HepG2 (cell line): Measurements from ENCODE around the gene PET100. TPM values are rescaled to one million over a fixed set of nuclear protein-coding genes. Genes with fewer than 3 reads are reported as not detected.

Source experiments
- ARID4A ChIP-seq: sonication (generic); formaldehyde crosslinking; IDR thresholded peaks from 2 replicates; pipeline ENCODE4 v1.5.0; 2020; ENCODE audit warnings: mild to moderate bottlenecking, missing genetic modification reagents, borderline replicate concordance
- MATR3 ChIP-seq: sonication (generic); formaldehyde crosslinking; IDR thresholded peaks from 2 replicates; pipeline ENCODE4 v1.4.0; 2020; ENCODE audit warnings: missing genetic modification reagents
- PHF8 ChIP-seq: sonication (generic); formaldehyde crosslinking; IDR thresholded peaks from 2 replicates; pipeline ENCODE4 v1.5.0; 2020; ENCODE audit warnings: missing genetic modification reagents
- ZBTB14 ChIP-seq: sonication (generic); formaldehyde crosslinking; IDR thresholded peaks from 2 replicates; pipeline ENCODE4 v1.4.0; 2020; ENCODE audit warnings: missing genetic modification reagents
- polyA plus RNA-seq, 8 experiments: library from polyadenylated mRNA; depleted of rRNA in 3 of 8; stranded (reverse) in 7 of 8; unstranded in 1 of 8; fragments of >200 nt; fragmentation: Illumina TruSeq in 4 of 8; extraction: Trizol in 4 of 8; gene quantifications; 2 replicates each; pipeline versions ENCODE4 v1.2.1 to v1.2.3, GENCODE V29; 2011 to 2016; ENCODE audit warnings: low read depth in 4 of 8, missing spikeins in 1 of 8, mixed read lengths in 1 of 8; ENCODE audit not compliant: insufficient read depth in 1 of 8
- total RNA-seq, 5 experiments: library from RNA; depleted of rRNA; stranded (reverse); fragments of >200 nt; fragmentation: Illumina TruSeq; extraction: Trizol; gene quantifications; 2 replicates each; pipeline ENCODE4 v1.2.3, GENCODE V29; 2016; ENCODE audit warnings: low read depth in 1 of 5
- TF ChIP-seq, protein P1 (sequence below): sonication (generic); formaldehyde crosslinking; IDR thresholded peaks from 2 replicates; pipeline ENCODE4 v1.8.1; 2023; ENCODE audit warnings: mild to moderate bottlenecking, missing genetic modification reagents
- TF ChIP-seq, protein P2 (sequence below): sonication (generic); formaldehyde crosslinking; IDR thresholded peaks from 2 replicates; pipeline ENCODE4 v1.4.0; 2020; ENCODE audit warnings: mild to moderate bottlenecking, missing genetic modification reagents
- TF ChIP-seq, protein P3 (sequence below): sonication (generic); formaldehyde crosslinking; IDR thresholded peaks from 2 replicates; pipeline ENCODE4 v1.4.0; 2020; ENCODE audit warnings: missing genetic modification reagents
- TF ChIP-seq, protein P4 (sequence below): sonication (generic); formaldehyde crosslinking; IDR thresholded peaks from 2 replicates; pipeline ENCODE4 v1.4.0; 2020; ENCODE audit warnings: missing genetic modification reagents
- TF ChIP-seq, protein P5 (sequence below): IDR thresholded peaks from 2 replicates; pipeline ENCODE4 v1.4.0; 2020; ENCODE audit warnings: mild to moderate bottlenecking, missing genetic modification reagents

Gene PET100
- total and polyA plus RNA-seq, 2 of the 13 experiments (the other 11 are each of a cell fraction or from before 2014, with no cell fraction given), result 22.3 to 66.5 TPM

DNA sequence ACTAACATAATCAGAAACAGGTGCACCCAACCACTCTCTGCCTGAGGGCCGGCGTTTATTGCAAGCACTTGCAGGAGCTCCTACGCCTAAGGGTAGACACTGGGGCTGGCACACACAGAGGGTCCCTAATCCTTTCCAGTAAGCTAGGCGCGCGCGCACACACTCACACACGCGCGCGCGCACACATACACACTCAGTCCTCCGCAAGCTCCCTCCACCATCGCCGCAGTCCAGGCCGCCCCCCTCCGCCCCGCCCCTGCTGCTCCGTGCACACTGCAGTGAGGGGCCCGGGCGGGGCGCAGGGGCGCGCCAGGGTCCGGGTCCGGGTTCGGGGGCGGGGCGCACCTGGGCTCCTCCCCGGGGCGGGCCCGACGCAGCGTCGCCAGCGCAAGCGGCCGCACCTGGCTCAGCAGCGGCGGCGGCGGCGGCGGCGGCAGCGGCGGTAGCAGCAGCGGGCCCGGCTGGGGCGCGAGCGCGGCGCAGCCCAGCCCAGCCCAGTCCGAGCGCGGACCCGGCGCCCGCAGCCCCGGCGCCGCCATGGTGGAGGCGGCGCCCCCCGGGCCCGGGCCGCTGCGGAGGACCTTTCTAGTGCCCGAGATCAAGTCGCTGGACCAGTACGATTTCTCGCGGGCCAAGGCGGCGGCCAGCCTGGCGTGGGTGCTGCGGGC is 34.0 kb upstream of the PET100 start, which contains the start of gene CAMSAP3 (continued):
- TF ChIP-seq ARID4A (CRISPR knock-in tag) (peak; percentile 30; the same call in 1 of the 2 replicates), PHF8 (peak; percentile 33), MATR3 (CRISPR knock-in tag) (no peak), ZBTB14 (CRISPR knock-in tag) (peak; percentile 88)
- TF ChIP-seq, protein P1, sequence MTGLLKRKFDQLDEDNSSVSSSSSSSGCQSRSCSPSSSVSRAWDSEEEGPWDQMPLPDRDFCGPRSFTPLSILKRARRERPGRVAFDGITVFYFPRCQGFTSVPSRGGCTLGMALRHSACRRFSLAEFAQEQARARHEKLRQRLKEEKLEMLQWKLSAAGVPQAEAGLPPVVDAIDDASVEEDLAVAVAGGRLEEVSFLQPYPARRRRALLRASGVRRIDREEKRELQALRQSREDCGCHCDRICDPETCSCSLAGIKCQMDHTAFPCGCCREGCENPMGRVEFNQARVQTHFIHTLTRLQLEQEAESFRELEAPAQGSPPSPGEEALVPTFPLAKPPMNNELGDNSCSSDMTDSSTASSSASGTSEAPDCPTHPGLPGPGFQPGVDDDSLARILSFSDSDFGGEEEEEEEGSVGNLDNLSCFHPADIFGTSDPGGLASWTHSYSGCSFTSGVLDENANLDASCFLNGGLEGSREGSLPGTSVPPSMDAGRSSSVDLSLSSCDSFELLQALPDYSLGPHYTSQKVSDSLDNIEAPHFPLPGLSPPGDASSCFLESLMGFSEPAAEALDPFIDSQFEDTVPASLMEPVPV (CRISPR knock-in tag), result no peak
- TF ChIP-seq, protein P2, sequence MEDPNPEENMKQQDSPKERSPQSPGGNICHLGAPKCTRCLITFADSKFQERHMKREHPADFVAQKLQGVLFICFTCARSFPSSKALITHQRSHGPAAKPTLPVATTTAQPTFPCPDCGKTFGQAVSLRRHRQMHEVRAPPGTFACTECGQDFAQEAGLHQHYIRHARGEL (CRISPR knock-in tag), result no peak
- TF ChIP-seq, protein P3, sequence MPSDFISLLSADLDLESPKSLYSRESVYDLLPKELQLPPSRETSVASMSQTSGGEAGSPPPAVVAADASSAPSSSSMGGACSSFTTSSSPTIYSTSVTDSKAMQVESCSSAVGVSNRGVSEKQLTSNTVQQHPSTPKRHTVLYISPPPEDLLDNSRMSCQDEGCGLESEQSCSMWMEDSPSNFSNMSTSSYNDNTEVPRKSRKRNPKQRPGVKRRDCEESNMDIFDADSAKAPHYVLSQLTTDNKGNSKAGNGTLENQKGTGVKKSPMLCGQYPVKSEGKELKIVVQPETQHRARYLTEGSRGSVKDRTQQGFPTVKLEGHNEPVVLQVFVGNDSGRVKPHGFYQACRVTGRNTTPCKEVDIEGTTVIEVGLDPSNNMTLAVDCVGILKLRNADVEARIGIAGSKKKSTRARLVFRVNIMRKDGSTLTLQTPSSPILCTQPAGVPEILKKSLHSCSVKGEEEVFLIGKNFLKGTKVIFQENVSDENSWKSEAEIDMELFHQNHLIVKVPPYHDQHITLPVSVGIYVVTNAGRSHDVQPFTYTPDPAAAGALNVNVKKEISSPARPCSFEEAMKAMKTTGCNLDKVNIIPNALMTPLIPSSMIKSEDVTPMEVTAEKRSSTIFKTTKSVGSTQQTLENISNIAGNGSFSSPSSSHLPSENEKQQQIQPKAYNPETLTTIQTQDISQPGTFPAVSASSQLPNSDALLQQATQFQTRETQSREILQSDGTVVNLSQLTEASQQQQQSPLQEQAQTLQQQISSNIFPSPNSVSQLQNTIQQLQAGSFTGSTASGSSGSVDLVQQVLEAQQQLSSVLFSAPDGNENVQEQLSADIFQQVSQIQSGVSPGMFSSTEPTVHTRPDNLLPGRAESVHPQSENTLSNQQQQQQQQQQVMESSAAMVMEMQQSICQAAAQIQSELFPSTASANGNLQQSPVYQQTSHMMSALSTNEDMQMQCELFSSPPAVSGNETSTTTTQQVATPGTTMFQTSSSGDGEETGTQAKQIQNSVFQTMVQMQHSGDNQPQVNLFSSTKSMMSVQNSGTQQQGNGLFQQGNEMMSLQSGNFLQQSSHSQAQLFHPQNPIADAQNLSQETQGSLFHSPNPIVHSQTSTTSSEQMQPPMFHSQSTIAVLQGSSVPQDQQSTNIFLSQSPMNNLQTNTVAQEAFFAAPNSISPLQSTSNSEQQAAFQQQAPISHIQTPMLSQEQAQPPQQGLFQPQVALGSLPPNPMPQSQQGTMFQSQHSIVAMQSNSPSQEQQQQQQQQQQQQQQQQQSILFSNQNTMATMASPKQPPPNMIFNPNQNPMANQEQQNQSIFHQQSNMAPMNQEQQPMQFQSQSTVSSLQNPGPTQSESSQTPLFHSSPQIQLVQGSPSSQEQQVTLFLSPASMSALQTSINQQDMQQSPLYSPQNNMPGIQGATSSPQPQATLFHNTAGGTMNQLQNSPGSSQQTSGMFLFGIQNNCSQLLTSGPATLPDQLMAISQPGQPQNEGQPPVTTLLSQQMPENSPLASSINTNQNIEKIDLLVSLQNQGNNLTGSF (CRISPR knock-in tag), result no peak
- TF ChIP-seq, protein P4, sequence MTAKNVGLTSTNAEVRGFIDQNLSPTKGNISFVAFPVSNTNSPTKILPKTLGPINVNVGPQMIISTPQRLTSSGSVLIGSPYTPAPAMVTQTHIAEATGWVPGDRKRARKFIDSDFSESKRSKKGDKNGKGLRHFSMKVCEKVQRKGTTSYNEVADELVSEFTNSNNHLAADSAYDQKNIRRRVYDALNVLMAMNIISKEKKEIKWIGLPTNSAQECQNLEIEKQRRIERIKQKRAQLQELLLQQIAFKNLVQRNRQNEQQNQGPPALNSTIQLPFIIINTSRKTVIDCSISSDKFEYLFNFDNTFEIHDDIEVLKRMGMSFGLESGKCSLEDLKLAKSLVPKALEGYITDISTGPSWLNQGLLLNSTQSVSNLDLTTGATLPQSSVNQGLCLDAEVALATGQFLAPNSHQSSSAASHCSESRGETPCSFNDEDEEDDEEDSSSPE, result peak; percentile 35; the same call in 1 of the 2 replicates
- TF ChIP-seq, protein P5, sequence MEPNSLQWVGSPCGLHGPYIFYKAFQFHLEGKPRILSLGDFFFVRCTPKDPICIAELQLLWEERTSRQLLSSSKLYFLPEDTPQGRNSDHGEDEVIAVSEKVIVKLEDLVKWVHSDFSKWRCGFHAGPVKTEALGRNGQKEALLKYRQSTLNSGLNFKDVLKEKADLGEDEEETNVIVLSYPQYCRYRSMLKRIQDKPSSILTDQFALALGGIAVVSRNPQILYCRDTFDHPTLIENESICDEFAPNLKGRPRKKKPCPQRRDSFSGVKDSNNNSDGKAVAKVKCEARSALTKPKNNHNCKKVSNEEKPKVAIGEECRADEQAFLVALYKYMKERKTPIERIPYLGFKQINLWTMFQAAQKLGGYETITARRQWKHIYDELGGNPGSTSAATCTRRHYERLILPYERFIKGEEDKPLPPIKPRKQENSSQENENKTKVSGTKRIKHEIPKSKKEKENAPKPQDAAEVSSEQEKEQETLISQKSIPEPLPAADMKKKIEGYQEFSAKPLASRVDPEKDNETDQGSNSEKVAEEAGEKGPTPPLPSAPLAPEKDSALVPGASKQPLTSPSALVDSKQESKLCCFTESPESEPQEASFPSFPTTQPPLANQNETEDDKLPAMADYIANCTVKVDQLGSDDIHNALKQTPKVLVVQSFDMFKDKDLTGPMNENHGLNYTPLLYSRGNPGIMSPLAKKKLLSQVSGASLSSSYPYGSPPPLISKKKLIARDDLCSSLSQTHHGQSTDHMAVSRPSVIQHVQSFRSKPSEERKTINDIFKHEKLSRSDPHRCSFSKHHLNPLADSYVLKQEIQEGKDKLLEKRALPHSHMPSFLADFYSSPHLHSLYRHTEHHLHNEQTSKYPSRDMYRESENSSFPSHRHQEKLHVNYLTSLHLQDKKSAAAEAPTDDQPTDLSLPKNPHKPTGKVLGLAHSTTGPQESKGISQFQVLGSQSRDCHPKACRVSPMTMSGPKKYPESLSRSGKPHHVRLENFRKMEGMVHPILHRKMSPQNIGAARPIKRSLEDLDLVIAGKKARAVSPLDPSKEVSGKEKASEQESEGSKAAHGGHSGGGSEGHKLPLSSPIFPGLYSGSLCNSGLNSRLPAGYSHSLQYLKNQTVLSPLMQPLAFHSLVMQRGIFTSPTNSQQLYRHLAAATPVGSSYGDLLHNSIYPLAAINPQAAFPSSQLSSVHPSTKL (CRISPR knock-in tag), result peak; percentile 42; the same call in 1 of the 2 replicates
